ENCODE data around the gene TPK1. TPM values are rescaled to one million over a fixed set of nuclear protein-coding genes. Genes with fewer than 3 reads are reported as not detected.

TPK1 gene
- polyA plus RNA-seq, 3 donors from 2014 or later, result 15.8 to 18.2 (median 16.7) TPM

DNA sequence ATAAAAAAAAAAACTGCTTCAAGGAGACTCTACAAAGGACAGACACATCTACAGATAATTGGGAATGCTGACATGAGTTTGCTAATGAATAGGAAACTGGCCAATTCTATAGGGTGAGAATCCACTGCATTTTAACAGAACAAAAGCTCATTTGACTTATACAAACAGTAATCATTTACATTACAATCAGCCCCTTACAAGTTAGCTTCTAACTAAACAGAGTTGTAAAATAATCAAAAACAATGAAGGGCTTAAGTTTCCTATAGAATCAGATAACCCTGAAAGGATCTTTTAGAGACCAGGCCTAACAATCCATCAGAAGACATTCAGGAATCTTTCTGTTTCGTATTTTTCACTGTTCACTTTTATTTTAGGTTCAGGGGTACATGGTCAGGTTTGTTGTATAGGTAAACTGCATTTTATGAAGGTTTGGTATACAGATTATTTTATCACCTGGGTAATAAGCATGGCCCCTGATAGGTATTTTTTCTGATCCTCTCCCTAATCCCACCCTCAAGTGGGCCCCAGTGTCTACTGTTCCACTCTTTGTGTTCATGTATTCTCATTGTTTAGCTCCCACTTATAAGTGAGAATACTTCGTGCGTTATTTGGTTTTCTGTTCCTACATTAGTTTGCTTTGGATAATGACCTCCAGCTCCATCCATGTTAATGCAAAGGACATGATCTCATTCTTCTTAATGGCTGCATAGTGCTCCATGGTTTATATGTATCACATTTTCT, 301.0 kb downstream of the TPK1 start:
- H3K27me3 Mint-ChIP-seq (ENCODE audit: low read depth in 3 of 3), result peaks cover 0 to 4% (median 1%) of the 10 kb centered on the region in 3 donors
- peaks cover 3 to 8% of the 10 kb centered on the region in 2 donors for H3K4me1 Mint-ChIP-seq
- DNase-seq, result no peak
- no peak overlapping the region for H3K27ac Mint-ChIP-seq
- H3K4me3 Mint-ChIP-seq, result no peak overlapping the region
- peaks cover 6 to 23% (median 6%) of the 10 kb centered on the region in 3 donors for H3K36me3 Mint-ChIP-seq
- H3K9me3 Mint-ChIP-seq, result peaks cover 0 to 7% (median 2%) of the 10 kb centered on the region in 6 donors

DNA sequence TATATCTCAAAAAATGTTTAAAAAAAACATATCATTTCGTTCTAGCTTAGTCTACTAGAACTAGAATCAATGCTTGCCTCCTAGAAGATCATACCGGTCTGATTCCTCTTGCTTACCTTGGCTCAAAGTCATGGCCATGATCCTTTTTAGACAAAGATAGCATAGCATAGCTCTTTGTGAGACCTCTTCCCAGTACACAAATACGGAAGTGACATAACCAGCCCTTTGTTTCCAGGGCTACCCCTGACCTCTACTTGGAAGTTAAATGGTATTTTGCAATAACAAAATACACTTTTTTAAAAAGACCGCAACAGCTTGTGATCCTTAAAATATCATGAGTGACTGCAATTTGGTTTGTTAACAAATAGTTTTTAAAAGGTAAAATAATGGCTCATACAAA, 301.7 kb downstream of the TPK1 start:
- H3K9me3 Mint-ChIP-seq, result peaks cover 0 to 7% (median 2%) of the 10 kb centered on the region in 6 donors
- H3K36me3 Mint-ChIP-seq, result peaks cover 6 to 23% (median 6%) of the 10 kb centered on the region in 3 donors
- H3K4me3 Mint-ChIP-seq, result no peak overlapping the region
- H3K4me1 Mint-ChIP-seq, result peaks cover 8 to 15% of the 10 kb centered on the region in 2 donors
- H3K27me3 Mint-ChIP-seq (ENCODE audit: low read depth in 3 of 3), result peaks cover 0 to 4% (median 1%) of the 10 kb centered on the region in 3 donors
- no peak for DNase-seq
- H3K27ac Mint-ChIP-seq, result no peak overlapping the region

GRCh38 chr7:144531181-144531580, 304.7 kb downstream of the TPK1 start:
- Mint-ChIP-seq H3K27ac (no peak overlapping the region), H3K36me3 (peaks cover 6 to 20% (median 6%) of the 10 kb centered on the region in 3 donors), H3K4me1 (peaks cover 11 to 19% of the 10 kb centered on the region in 2 donors), H3K27me3 (ENCODE audit: low read depth in 3 of 3) (peaks cover 0 to 4% (median 3%) of the 10 kb centered on the region in 3 donors), H3K4me3 (no peak overlapping the region), H3K9me3 (peaks cover 0 to 7% (median 1%) of the 10 kb centered on the region in 6 donors)
- no peak for DNase-seq

GRCh38 chr7:144529269-144529926, 306.5 kb downstream of the TPK1 start:
- no peak overlapping the region for H3K4me3 Mint-ChIP-seq
- peaks cover 11 to 19% of the 10 kb centered on the region in 2 donors for H3K4me1 Mint-ChIP-seq
- DNase-seq, result no peak
- H3K9me3 Mint-ChIP-seq, result peaks cover 0 to 4% (median 0%) of the 10 kb centered on the region in 6 donors
- peaks cover 3 to 13% (median 8%) of the 10 kb centered on the region in 3 donors for H3K36me3 Mint-ChIP-seq
- H3K27ac Mint-ChIP-seq, result no peak overlapping the region
- H3K27me3 Mint-ChIP-seq (ENCODE audit: low read depth in 3 of 3), result peaks cover 0 to 3% (median 0%) of the 10 kb centered on the region in 3 donors

DNA sequence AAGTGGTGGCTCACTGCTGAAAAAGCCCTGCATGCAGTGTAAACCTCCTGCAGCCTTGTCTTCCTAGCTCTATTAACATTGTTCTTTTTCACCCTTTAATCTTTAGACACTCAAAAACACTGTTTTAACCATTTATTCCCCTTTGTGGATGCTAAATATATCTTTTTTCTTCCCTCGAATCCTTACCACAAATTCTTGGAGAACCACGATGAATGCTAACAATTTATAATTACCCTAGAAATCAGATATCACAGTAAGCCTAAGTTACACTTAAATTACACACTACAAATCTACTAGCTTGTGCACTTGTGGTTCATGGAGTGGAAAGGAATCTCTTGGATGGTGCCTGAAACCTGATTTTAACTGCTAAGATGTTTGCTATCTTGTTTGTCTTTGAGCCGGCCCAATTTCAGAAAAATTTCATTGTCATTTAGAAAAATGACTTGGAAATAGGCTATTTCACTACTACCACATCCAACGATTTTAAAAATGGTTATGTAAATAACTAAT, 307.3 kb downstream of the TPK1 start:
- Mint-ChIP-seq H3K27me3 (ENCODE audit: low read depth in 3 of 3) (peaks cover 0 to 3% (median 0%) of the 10 kb centered on the region in 3 donors), H3K4me1 (peaks cover 11 to 19% of the 10 kb centered on the region in 2 donors), H3K9me3 (peaks cover 0 to 4% (median 0%) of the 10 kb centered on the region in 6 donors), H3K4me3 (no peak overlapping the region), H3K36me3 (peaks cover 3 to 12% (median 7%) of the 10 kb centered on the region in 3 donors), H3K27ac (no peak overlapping the region)
- DNase-seq, result no peak

- DNase-seq, result no peak
- Mint-ChIP-seq H3K9me3 (no peaks in the 10 kb centered on the region), H3K27ac (no peak overlapping the region), H3K36me3 (peaks cover 4 to 8% (median 8%) of the 10 kb centered on the region in 3 donors), H3K4me1 (peaks cover 11 to 22% of the 10 kb centered on the region in 2 donors), H3K27me3 (ENCODE audit: low read depth in 3 of 3) (peaks cover 0 to 3% (median 0%) of the 10 kb centered on the region in 3 donors), H3K4me3 (no peak overlapping the region)
These were observed 308.8 kb downstream of the TPK1 start for GRCh38 chr7:144527051-144527471.

DNA sequence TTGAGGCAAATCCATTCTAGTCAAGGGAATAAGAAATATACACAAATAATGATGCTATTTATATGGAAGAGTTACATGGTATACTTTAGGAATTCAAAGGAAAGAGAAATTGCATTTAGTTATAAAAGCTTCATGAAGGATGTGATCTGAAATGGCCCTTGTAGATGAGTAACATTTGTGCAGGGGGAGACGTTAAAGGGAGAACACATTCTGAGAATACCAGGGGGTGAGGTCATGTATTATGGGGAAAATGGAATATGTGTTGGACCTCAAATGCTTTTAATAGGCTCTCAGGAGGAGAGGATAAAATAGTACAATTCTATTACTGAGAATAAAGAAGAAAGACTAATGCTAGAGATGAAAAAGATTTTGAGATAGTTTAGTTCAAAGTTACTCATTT, 309.9 kb downstream of the TPK1 start:
- peaks cover 11 to 27% of the 10 kb centered on the region in 2 donors for H3K4me1 Mint-ChIP-seq
- H3K9me3 Mint-ChIP-seq, result no peaks in the 10 kb centered on the region
- no peak overlapping the region for H3K27ac Mint-ChIP-seq

DNA sequence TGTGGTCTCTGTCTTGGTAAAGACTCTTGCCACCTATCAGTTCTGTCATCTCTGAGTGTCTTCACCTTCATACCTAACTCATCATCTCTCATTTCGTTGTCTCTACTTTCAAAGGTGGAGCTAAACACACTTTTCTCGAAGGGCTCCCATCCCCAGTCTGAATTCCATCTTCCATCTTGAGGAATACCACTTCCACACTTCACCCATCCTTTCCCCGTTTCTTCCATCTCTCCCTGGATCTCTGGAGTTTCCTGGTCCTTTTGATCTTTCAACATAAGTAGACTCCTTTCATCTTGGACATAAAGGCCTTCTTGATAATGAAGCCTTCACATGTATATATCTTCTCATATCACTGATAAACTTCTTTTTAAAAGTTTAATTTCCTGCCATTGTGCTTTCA, 311.6 kb downstream of the TPK1 start:
- H3K4me1 Mint-ChIP-seq, result peaks cover 4 to 13% of the 10 kb centered on the region in 2 donors
- peaks cover 4 to 17% (median 16%) of the 10 kb centered on the region in 3 donors for H3K36me3 Mint-ChIP-seq
- H3K4me3 Mint-ChIP-seq, result no peak overlapping the region
- no peaks in the 10 kb centered on the region for H3K9me3 Mint-ChIP-seq
- no peak for DNase-seq
- no peak overlapping the region for H3K27ac Mint-ChIP-seq
- peaks cover 0 to 1% (median 0%) of the 10 kb centered on the region in 3 donors for H3K27me3 Mint-ChIP-seq (ENCODE audit: low read depth in 3 of 3)

More for the DNA sequence above, 309.9 kb downstream of the TPK1 start:
- H3K4me3 Mint-ChIP-seq, result no peak overlapping the region
- peaks cover 0 to 3% (median 0%) of the 10 kb centered on the region in 3 donors for H3K27me3 Mint-ChIP-seq (ENCODE audit: low read depth in 3 of 3)
- no peak for DNase-seq
- peaks cover 4 to 14% (median 11%) of the 10 kb centered on the region in 3 donors for H3K36me3 Mint-ChIP-seq

- H3K27me3 Mint-ChIP-seq (ENCODE audit: low read depth in 3 of 3), result peaks cover 0 to 1% (median 0%) of the 10 kb centered on the region in 3 donors
- H3K4me3 Mint-ChIP-seq, result no peak overlapping the region
- H3K9me3 Mint-ChIP-seq, result no peaks in the 10 kb centered on the region
- H3K36me3 Mint-ChIP-seq, result peaks cover 4 to 18% (median 16%) of the 10 kb centered on the region in 3 donors
- H3K27ac Mint-ChIP-seq, result no peak overlapping the region
- no peak for DNase-seq
- H3K4me1 Mint-ChIP-seq, result peaks cover 0 to 7% of the 10 kb centered on the region in 2 donors
These were observed 312.2 kb downstream of the TPK1 start for GRCh38 chr7:144523621-144524020.

DNA sequence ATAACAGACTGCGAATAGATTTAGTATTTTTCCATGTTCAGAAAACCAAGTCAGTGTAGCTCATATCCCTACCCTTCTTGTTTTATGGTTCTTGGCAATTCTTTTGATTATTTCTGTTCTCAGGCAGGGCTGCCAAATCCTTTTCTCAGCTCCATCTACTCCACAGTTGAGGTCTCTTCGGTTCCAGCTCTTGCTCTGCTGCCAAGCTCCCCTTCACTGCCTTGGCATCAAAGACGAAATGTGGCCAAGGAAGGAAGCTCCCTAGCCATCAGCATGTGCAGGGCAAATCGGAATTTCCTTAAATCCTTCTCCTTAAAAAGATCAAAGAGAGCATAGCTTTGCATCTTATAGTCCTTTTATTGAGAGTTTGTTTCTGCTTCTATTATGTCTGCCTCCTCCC, 315.9 kb downstream of the TPK1 start:
- Mint-ChIP-seq H3K9me3 (no peaks in the 10 kb centered on the region), H3K36me3 (peaks cover 4 to 18% (median 16%) of the 10 kb centered on the region in 3 donors), H3K4me1 (peaks cover 4 to 16% of the 10 kb centered on the region in 2 donors), H3K27me3 (ENCODE audit: low read depth in 3 of 3) (no peaks in the 10 kb centered on the region), H3K27ac (no peak overlapping the region), H3K4me3 (no peak overlapping the region)
- no peak for DNase-seq

DNA sequence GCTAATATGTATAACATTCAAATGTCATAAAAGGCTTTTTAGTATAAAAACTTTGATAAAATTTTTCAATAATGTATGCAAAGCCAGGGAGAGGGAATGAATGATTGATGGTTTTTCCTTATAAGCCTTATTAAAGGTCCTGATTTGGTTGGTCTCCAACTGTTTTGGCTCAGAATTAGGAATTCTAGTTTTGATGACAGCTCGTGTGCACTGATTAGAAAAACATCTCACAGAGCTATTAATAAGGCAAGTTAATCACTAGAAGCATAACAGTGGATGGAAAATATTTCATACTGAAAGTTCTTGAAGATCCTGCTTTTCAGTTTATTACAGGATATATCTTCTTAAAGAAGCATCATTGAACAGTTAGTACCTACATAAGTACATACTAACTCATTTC, 317.5 kb downstream of the TPK1 start:
- H3K36me3 Mint-ChIP-seq, result peaks cover 4 to 14% (median 11%) of the 10 kb centered on the region in 3 donors
- no peak overlapping the region for H3K4me3 Mint-ChIP-seq
- peaks cover 5 to 20% of the 10 kb centered on the region in 2 donors for H3K4me1 Mint-ChIP-seq
- H3K9me3 Mint-ChIP-seq, result no peaks in the 10 kb centered on the region
- no peaks in the 10 kb centered on the region for H3K27me3 Mint-ChIP-seq (ENCODE audit: low read depth in 3 of 3)
- no peak for DNase-seq
- no peak overlapping the region for H3K27ac Mint-ChIP-seq

GRCh38 chr7:144517749-144518148, 318.1 kb downstream of the TPK1 start:
- no peaks in the 10 kb centered on the region for H3K9me3 Mint-ChIP-seq
- peak in 1 of 3 donors; percentile 5 for DNase-seq
- H3K4me1 Mint-ChIP-seq, result peaks cover 7 to 26% of the 10 kb centered on the region in 2 donors
- no peaks in the 10 kb centered on the region for H3K27me3 Mint-ChIP-seq (ENCODE audit: low read depth in 3 of 3)
- no peak overlapping the region for H3K27ac Mint-ChIP-seq
- peaks cover 4 to 14% (median 11%) of the 10 kb centered on the region in 3 donors for H3K36me3 Mint-ChIP-seq
- H3K4me3 Mint-ChIP-seq, result no peak overlapping the region

DNA sequence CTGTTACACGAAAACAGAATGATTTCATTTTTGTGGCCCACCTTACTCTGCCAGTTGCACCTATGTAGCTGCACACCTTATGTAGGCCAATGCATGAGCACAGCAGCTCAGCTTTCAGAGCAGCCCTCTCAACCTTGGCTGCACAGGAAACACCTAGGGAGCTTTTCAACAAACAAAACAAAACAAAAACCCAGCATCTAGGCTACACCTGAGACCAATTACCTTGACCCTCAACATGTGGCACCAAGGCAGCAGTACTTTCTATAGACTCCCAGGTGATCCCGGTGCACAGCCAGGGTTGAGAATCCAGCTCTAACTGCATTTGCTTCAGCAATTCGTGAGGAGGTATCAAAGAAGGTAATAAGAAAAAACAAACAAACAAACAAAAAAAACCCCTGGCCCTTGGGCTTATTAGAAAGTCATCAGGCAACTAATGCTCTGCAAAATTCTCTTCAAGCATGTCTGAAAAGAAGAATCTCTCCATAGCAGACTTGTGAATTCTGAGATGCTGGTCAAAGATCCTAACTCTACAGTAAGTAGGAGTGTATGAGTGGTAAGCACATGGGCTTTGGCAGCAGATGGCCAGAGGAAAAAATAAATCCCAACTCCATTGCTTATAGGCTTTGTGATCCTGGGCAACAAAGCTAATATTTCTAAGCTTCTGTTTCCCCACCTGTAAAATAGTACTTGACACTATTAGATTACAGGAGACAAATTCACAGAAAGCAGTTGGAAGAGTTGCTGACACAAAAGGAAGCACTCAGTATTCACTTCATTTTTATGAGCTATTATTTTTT, 318.9 kb downstream of the TPK1 start:
- peaks cover 7 to 23% of the 10 kb centered on the region in 2 donors for H3K4me1 Mint-ChIP-seq
- DNase-seq, result no peak
- no peak overlapping the region for H3K4me3 Mint-ChIP-seq
- H3K27ac Mint-ChIP-seq, result no peak overlapping the region
- no peaks in the 10 kb centered on the region for H3K27me3 Mint-ChIP-seq (ENCODE audit: low read depth in 3 of 3)
- H3K9me3 Mint-ChIP-seq, result no peaks in the 10 kb centered on the region
- peaks cover 0 to 9% (median 6%) of the 10 kb centered on the region in 3 donors for H3K36me3 Mint-ChIP-seq

All from immature natural killer cell (primary cell).